SK-N-SH treated with all-trans-retinoic acid at 6 μM for 48 hours (cell line): ENCODE results near the gene GAST.
"Not testable (repeated sequence)": the region's sequence is repeated elsewhere in the genome, so short reads cannot be mapped to it uniquely, and the experiment has no call there.

Source experiments
- ATAC-seq: fragments of 200-7000 bp; cut with Tn5 transposase; 3 replicates; pipeline ENCODE4 v1.9.1; 2020; ENCODE audit warnings: mild to moderate bottlenecking, moderate library complexity
- ARNTL ChIP-seq: fragments of 450-650 bp; formaldehyde crosslinking; IDR thresholded peaks from 2 replicates; pipeline ENCODE4 v1.5.0; 2020; ENCODE audit warnings: low read depth, mild to moderate bottlenecking, moderate library complexity, borderline replicate concordance
- BACH2 ChIP-seq: fragments of 250-450 bp; sonication (Bioruptor Pico); IDR thresholded peaks from 2 replicates; pipeline ENCODE4 v1.9.0; 2021; ENCODE audit warnings: mild to moderate bottlenecking, borderline replicate concordance
- ESRRG ChIP-seq: fragments of 250-450 bp; sonication (Bioruptor Pico); IDR thresholded peaks from 2 replicates; pipeline ENCODE4 v1.6.1; 2021; ENCODE audit warnings: mild to moderate bottlenecking
- GLIS3 ChIP-seq: fragments of 250-450 bp; sonication (Bioruptor Pico); IDR thresholded peaks from 2 replicates; pipeline ENCODE4 v1.5.0; 2020; ENCODE audit warnings: mild to moderate bottlenecking, moderate library complexity
- ISL1 ChIP-seq: fragments of 250-450 bp; sonication (Bioruptor Pico); IDR thresholded peaks from 2 replicates; pipeline ENCODE4 v2.1.2; 2022; ENCODE audit warnings: mild to moderate bottlenecking, moderate library complexity
- OSR1 ChIP-seq: fragments of 250-450 bp; sonication (Bioruptor Pico); IDR thresholded peaks from 2 replicates; pipeline ENCODE4 v1.8.0; 2022; ENCODE audit warnings: moderate library complexity, mild to moderate bottlenecking, inconsistent platforms
- PPARA ChIP-seq: fragments of 250-450 bp; sonication (Bioruptor Pico); IDR thresholded peaks from 2 replicates; pipeline ENCODE4 v1.5.0; 2020; ENCODE audit warnings: mild to moderate bottlenecking, borderline replicate concordance
- SNAI2 ChIP-seq: fragments of 250-450 bp; sonication (Bioruptor Pico); IDR thresholded peaks from 2 replicates; pipeline ENCODE4 v1.5.0; 2020; ENCODE audit warnings: mild to moderate bottlenecking, moderate library complexity
- TCF4 ChIP-seq: fragments of 250-450 bp; sonication (Bioruptor Pico); IDR thresholded peaks from 2 replicates; pipeline ENCODE4 v1.8.0; 2021; ENCODE audit warnings: mild to moderate bottlenecking, moderate library complexity, borderline replicate concordance
- TOX ChIP-seq: fragments of 250-450 bp; sonication (Bioruptor Pico); IDR thresholded peaks from 2 replicates; pipeline ENCODE4 v1.8.0; 2021; ENCODE audit warnings: mild to moderate bottlenecking, moderate library complexity, borderline replicate concordance
- ZC3H10 ChIP-seq: fragments of 250-450 bp; sonication (Bioruptor Pico); IDR thresholded peaks from 2 replicates; pipeline ENCODE4 v1.5.1; 2021; ENCODE audit warnings: mild to moderate bottlenecking, moderate library complexity
- ZFP3 ChIP-seq: fragments of 250-450 bp; sonication (Bioruptor Pico); IDR thresholded peaks from 2 replicates; pipeline ENCODE4 v1.5.0; 2020; ENCODE audit warnings: mild to moderate bottlenecking, moderate library complexity
- ZFP30 ChIP-seq: fragments of 450-650 bp; formaldehyde crosslinking; IDR thresholded peaks from 2 replicates; pipeline ENCODE4 v1.5.0; 2022; ENCODE audit warnings: mild to moderate bottlenecking, moderate library complexity
- ZNF565 ChIP-seq: fragments of 450-650 bp; formaldehyde crosslinking; conservative IDR thresholded peaks from 2 replicates; pipeline ENCODE4 v1.5.0; 2020; ENCODE audit warnings: low read depth, mild to moderate bottlenecking, moderate library complexity
- ZNF70 ChIP-seq: fragments of 450-650 bp; formaldehyde crosslinking; IDR thresholded peaks from 2 replicates; pipeline ENCODE4 v1.5.0; 2020; ENCODE audit warnings: mild to moderate bottlenecking, moderate library complexity
- ZNF8 ChIP-seq: fragments of 450-650 bp; formaldehyde crosslinking; IDR thresholded peaks from 2 replicates; pipeline ENCODE4 v1.5.0; 2020; ENCODE audit warnings: mild to moderate bottlenecking, moderate library complexity
- TF ChIP-seq, protein P1 (sequence below): fragments of 250-450 bp; sonication (Bioruptor Pico); IDR thresholded peaks from 2 replicates; pipeline ENCODE4 v1.5.0; 2020; ENCODE audit warnings: mild to moderate bottlenecking, moderate library complexity
- TF ChIP-seq, protein P2 (sequence below): fragments of 250-450 bp; sonication (Bioruptor Pico); IDR thresholded peaks from 2 replicates; pipeline ENCODE4 v1.8.0; 2020; ENCODE audit warnings: mild to moderate bottlenecking, moderate library complexity, borderline replicate concordance
- TF ChIP-seq, protein P3 (sequence below): fragments of 250-450 bp; sonication (Bioruptor Pico); IDR thresholded peaks from 2 replicates; pipeline ENCODE4 v1.8.0; 2021; ENCODE audit warnings: low read depth, mild to moderate bottlenecking, moderate library complexity, borderline replicate concordance

Gene GAST

DNA sequence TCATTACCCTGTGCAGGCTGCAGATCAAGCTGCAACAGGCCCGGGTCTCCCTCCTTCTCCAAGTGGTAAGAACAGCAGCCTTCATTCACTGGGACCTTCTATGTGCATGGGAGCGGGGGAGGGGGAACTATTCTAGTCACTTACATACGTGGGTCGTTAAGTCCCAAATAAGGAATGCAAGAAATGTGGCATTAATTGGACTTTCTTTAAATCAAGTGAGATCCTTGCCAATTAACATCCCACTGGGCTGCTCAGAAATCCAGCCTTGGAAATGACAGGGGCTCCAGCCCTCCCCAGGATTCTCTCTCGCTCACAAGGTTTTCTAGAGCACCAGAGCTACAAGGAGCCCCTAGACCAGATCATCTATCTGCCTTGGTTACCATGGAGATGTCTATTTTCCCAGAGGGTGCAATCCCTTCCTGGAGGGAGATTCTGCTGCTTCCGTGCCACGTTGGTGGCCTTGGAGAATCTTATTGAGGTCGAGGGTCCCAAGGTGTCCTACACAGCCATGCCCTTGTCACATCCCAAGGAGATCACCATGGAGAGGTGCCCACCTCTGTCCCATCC lies 28.6 kb upstream of the GAST start (continued):
- no peak for TF ChIP-seq ZFP3 (CRISPR knock-in tag)
- no peak for TF ChIP-seq ARNTL (CRISPR knock-in tag)
- TF ChIP-seq, protein P1, sequence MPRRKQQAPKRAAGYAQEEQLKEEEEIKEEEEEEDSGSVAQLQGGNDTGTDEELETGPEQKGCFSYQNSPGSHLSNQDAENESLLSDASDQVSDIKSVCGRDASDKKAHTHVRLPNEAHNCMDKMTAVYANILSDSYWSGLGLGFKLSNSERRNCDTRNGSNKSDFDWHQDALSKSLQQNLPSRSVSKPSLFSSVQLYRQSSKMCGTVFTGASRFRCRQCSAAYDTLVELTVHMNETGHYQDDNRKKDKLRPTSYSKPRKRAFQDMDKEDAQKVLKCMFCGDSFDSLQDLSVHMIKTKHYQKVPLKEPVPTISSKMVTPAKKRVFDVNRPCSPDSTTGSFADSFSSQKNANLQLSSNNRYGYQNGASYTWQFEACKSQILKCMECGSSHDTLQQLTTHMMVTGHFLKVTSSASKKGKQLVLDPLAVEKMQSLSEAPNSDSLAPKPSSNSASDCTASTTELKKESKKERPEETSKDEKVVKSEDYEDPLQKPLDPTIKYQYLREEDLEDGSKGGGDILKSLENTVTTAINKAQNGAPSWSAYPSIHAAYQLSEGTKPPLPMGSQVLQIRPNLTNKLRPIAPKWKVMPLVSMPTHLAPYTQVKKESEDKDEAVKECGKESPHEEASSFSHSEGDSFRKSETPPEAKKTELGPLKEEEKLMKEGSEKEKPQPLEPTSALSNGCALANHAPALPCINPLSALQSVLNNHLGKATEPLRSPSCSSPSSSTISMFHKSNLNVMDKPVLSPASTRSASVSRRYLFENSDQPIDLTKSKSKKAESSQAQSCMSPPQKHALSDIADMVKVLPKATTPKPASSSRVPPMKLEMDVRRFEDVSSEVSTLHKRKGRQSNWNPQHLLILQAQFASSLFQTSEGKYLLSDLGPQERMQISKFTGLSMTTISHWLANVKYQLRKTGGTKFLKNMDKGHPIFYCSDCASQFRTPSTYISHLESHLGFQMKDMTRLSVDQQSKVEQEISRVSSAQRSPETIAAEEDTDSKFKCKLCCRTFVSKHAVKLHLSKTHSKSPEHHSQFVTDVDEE (CRISPR knock-in tag) = no peak
- TF ChIP-seq TOX (CRISPR knock-in tag) = no peak
- TF ChIP-seq ZFP30 (CRISPR knock-in tag) = no peak
- TF ChIP-seq BACH2 (CRISPR knock-in tag) = no peak
- no peak for TF ChIP-seq ESRRG
- TF ChIP-seq, protein P2, sequence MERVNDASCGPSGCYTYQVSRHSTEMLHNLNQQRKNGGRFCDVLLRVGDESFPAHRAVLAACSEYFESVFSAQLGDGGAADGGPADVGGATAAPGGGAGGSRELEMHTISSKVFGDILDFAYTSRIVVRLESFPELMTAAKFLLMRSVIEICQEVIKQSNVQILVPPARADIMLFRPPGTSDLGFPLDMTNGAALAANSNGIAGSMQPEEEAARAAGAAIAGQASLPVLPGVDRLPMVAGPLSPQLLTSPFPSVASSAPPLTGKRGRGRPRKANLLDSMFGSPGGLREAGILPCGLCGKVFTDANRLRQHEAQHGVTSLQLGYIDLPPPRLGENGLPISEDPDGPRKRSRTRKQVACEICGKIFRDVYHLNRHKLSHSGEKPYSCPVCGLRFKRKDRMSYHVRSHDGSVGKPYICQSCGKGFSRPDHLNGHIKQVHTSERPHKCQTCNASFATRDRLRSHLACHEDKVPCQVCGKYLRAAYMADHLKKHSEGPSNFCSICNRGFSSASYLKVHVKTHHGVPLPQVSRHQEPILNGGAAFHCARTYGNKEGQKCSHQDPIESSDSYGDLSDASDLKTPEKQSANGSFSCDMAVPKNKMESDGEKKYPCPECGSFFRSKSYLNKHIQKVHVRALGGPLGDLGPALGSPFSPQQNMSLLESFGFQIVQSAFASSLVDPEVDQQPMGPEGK = no peak
- no peak for TF ChIP-seq OSR1 (CRISPR knock-in tag)

DNA sequence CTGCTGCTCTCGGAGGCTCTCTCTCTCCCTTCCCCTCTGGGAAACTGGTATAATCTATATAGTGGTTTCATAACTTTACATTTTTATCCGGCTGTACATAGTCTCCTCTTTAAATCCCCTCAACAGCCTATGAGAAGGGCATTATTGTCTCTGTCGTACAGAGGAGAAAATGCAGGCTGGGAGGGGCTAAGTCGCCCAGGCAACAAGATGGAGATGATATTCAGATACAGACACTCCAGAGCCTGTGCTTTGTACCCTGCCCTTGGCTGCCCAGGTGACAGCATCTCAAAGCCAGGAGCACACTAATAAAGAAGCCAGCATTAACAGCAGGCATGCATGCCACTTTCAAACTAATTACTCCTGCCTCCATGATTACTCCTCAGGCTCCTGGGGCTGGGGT lies 28.1 kb upstream of the GAST start:
- ATAC-seq = no peak
- no peak for TF ChIP-seq ISL1 (CRISPR knock-in tag)
- no peak for TF ChIP-seq ZNF565 (CRISPR knock-in tag)
- TF ChIP-seq TOX (CRISPR knock-in tag) = no peak
- no peak for TF ChIP-seq ARNTL (CRISPR knock-in tag)
- TF ChIP-seq, protein P1 (CRISPR knock-in tag) = no peak
- no peak for TF ChIP-seq PPARA
- TF ChIP-seq SNAI2 (CRISPR knock-in tag) = no peak
- TF ChIP-seq ZNF70 (CRISPR knock-in tag) = no peak
- TF ChIP-seq, protein P2 = no peak
- TF ChIP-seq, protein P3, sequence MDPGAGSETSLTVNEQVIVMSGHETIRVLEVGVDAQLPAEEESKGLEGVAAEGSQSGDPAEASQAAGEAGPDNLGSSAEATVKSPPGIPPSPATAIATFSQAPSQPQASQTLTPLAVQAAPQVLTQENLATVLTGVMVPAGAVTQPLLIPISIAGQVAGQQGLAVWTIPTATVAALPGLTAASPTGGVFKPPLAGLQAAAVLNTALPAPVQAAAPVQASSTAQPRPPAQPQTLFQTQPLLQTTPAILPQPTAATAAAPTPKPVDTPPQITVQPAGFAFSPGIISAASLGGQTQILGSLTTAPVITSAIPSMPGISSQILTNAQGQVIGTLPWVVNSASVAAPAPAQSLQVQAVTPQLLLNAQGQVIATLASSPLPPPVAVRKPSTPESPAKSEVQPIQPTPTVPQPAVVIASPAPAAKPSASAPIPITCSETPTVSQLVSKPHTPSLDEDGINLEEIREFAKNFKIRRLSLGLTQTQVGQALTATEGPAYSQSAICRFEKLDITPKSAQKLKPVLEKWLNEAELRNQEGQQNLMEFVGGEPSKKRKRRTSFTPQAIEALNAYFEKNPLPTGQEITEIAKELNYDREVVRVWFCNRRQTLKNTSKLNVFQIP (CRISPR knock-in tag) = no peak
- TF ChIP-seq GLIS3 (CRISPR knock-in tag) = no peak
- no peak for TF ChIP-seq ZNF8 (CRISPR knock-in tag)
- TF ChIP-seq TCF4 (CRISPR knock-in tag) = no peak
- no peak for TF ChIP-seq ZC3H10 (CRISPR knock-in tag)
- TF ChIP-seq, all 23 proteins: peak for 0

DNA sequence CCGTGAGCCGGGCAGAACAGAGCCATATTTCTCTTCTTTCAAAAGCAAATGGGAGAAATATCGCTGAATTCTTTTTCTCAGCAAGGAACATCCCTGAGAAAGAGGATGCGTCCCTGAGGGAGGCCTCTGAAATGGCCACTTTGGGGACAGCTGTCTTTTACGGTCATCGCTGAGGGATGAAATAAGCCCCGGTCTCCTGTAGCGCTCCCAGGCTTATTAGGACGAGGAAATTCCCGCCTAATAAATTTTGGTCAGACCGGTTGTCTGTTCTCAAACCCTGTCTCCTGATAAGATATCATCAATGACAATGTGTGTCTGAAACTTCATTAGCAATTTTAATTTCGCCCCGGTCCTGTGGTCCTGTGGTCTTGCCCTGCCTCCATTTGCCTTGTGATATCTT lies 26.4 kb upstream of the GAST start:
- ATAC-seq = not testable (repeated sequence)
